Esophagus muscularis mucosa (tissue), 4 donors: ENCODE measurements around the gene MRPL19.

Experiments used
- EP300 ChIP-seq: sonication (generic); formaldehyde crosslinking; IDR thresholded peaks from one replicate; pipeline ENCODE4 v1.6.1; 2017; ENCODE audit warnings: antibody characterized with exemption
- POLR2A ChIP-seq: fragments of 450-650 bp; IDR thresholded peaks from one replicate; pipeline ENCODE4 v1.6.1; 2017; ENCODE audit warnings: antibody characterized with exemption, moderate library complexity, mild to moderate bottlenecking, low read depth
- POLR2AphosphoS5 ChIP-seq, 2 donors: sonication (generic); formaldehyde crosslinking; IDR thresholded peaks; one replicate each; pipeline ENCODE4 v1.6.1; 2017; ENCODE audit warnings: antibody characterized with exemption in 2 of 2
- TF ChIP-seq, protein P1 (sequence below), 3 experiments: fragments of 200-600 bp in 2 of 3; fragments of 450-650 bp in 1 of 3; sonication (generic) in 2 of 3; IDR thresholded peaks; one replicate each; pipeline ENCODE4 v1.5.1; 2017 to 2019; ENCODE audit warnings: antibody characterized with exemption in 3 of 3, mild to moderate bottlenecking in 2 of 3, moderate library complexity in 1 of 3

DNA sequence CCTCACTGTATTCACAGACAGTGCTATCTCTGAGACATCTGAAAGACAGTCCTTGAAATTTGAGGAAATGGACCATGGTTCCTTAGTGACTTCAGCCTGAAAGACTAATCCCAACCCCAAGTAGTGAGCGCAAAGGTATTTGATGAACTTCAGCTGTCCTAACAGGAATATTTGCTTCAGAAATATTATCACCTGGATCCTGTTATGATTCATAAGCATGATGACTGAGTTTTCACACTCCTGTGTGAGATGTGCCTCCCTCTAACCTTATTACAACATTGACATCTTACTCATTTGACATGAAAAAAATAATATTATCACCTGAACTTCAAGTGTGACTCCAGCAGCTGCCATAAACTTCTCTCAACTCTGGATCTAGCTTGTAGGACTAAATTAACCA is 11.6 kb upstream of the MRPL19 start:
- TF ChIP-seq, protein P1, sequence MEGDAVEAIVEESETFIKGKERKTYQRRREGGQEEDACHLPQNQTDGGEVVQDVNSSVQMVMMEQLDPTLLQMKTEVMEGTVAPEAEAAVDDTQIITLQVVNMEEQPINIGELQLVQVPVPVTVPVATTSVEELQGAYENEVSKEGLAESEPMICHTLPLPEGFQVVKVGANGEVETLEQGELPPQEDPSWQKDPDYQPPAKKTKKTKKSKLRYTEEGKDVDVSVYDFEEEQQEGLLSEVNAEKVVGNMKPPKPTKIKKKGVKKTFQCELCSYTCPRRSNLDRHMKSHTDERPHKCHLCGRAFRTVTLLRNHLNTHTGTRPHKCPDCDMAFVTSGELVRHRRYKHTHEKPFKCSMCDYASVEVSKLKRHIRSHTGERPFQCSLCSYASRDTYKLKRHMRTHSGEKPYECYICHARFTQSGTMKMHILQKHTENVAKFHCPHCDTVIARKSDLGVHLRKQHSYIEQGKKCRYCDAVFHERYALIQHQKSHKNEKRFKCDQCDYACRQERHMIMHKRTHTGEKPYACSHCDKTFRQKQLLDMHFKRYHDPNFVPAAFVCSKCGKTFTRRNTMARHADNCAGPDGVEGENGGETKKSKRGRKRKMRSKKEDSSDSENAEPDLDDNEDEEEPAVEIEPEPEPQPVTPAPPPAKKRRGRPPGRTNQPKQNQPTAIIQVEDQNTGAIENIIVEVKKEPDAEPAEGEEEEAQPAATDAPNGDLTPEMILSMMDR (IDR thresholded peaks at IDR 0.05): no peak
- TF ChIP-seq POLR2AphosphoS5 (IDR thresholded peaks at IDR 0.05): no peak
- TF ChIP-seq POLR2A: no peak
- no peak for TF ChIP-seq EP300
